ENCODE data around the gene PDCL2. TPM values are rescaled to one million over a fixed set of nuclear protein-coding genes. Genes with fewer than 3 reads are reported as not detected.
A peak's percentile ranks its signal among the peaks of the same experiment; 100 is the strongest.

PDCL2 gene
- total and polyA plus RNA-seq, 2 of the 13 experiments (the other 11 are each of a cell fraction or from before 2014, with no cell fraction given), result not detected

DNA sequence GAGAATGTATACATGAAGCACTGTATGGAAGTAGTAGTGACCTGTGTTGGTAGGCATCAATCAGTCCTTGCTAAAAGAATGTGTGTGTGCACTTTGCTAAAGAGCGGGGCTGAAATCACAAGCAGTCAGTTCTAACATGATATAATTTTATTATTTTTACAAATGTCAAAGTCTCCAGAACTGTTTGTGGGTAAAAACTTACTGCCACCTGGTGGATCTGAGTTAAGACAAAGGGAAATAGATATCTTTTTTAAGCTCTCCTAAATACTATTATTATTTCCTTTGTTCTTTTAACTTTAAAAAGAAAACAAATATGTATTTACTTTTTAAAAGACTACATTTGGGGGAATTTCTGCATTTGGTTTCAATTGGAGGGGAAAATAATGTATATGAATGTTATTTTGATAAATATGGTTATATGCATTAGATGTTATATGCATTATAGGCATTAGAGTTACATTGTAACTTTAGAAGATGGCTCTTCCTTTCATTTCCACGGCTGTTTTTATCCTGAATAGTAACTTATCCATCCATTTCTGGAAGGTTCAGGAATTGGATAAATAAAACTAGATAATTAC is 37.5 kb downstream of the PDCL2 start:
- DNase-seq (ENCODE audit: low spot score), result peak; percentile 19

More for the DNA sequence above, 37.5 kb downstream of the PDCL2 start:
- BruUV-seq (replicated peaks), result no TSS peak
- Histone ChIP-seq H3K79me2 (ENCODE audit: insufficient read depth, low read length) (no peaks in the 10 kb centered on the region), H3K9ac (ENCODE audit: insufficient read depth, low read depth, low read length) (no peak overlapping the region), H3K27me3 (ENCODE audit: control insufficient read depth in 1 of 2, insufficient read depth in 2 of 2, low read length in 2 of 2) (no peaks in the 10 kb centered on the region; a peak in 1 of 5 replicates), H4K20me1 (ENCODE audit: insufficient read depth, low read length) (no peaks in the 10 kb centered on the region), H3K4me1 (ENCODE audit: insufficient read depth, low read length) (peaks cover 19% of the 10 kb centered on the region), H3K9me3 (ENCODE audit: low read length) (no peaks in the 10 kb centered on the region), H2AFZ (ENCODE audit: low read length) (no peak overlapping the region), H3K4me3 (replicated peaks in 1 of 3; ENCODE audit: insufficient read depth in 1 of 3, low read depth in 2 of 3, low read length in 3 of 3) (no peak overlapping the region), H3K27ac (ENCODE audit: extremely low read length, insufficient read depth, low read length) (no peak overlapping the region), H3K36me3 (replicated peaks in 1 of 2; ENCODE audit: control insufficient read depth in 1 of 2, insufficient read depth in 2 of 2, low read length in 2 of 2) (no peaks in the 10 kb centered on the region), H3K4me2 (ENCODE audit: low read depth, low read length) (peak overlapping the region; percentile 89)
- in situ Hi-C loops (cut with HindIII; ENCODE audit: extremely low pct_ligation_motif_present, low pct_unique_long_range_greater_than_20kb) (no loop called here), intact Hi-C loops (cut with micrococcal nuclease; ENCODE audit: unreplicated experiment) (loop anchor here (1.0 to 10.0 kb wide), 3 partner anchors 110 to 370 kb away; no protein-coding TSS in a partner anchor)
- no peak for TF ChIP-seq SCMH1 (CRISPR knock-in tag; IDR thresholded peaks at IDR 0.05; ENCODE audit: borderline replicate concordance)
- TF ChIP-seq SNAI1 (CRISPR knock-in tag; IDR thresholded peaks at IDR 0.05; ENCODE audit: borderline replicate concordance), result no peak
- TF ChIP-seq CTCF (CRISPR knock-in tag; IDR thresholded peaks at IDR 0.05), result peak; percentile 42
- TF ChIP-seq SMC3 (IDR thresholded peaks at IDR 0.05; ENCODE audit: low read length), result peak; percentile 14; the same call in 1 of the 2 replicates
- peak; percentile 52 for TF ChIP-seq STAG1 (CRISPR knock-in tag; IDR thresholded peaks at IDR 0.05)
- ChIA-PET CTCF (ENCODE audit: low intra/inter-chr PET ratio, low total read pairs) (interaction anchor here (0.7 to 2.3 kb wide), 2 partner anchors 208 to 242 kb away, joined by 3 to 8 read pairs; partner anchors contain the start of gene SRD5A3), POLR2A (no interaction called here)
- ATAC-seq (no peak), FAIRE-seq (no peak)
- WGBS (ENCODE audit: low lambda C conversion rate), result 16% methylated on average over 2 of the region's 2 CpGs
